Panc1 (cell line): ENCODE results near the gene MYLK. TPM values are rescaled to one million over a fixed set of nuclear protein-coding genes. Genes with fewer than 3 reads are reported as not detected.

ENCODE experiments used
- ATAC-seq: fragments of 200-7000 bp; cut with Tn5 transposase; 2 replicates; pipeline ENCODE4 v1.9.1; 2020; ENCODE audit warnings: mild to moderate bottlenecking, moderate library complexity
- BruUV-seq: library from RNA; stranded (reverse); fragments of 400-500 nt; replicated peaks from 2 replicates; lab custom pipeline; 2021; lab: Mats Ljungman, UMichigan
- CTCF ChIA-PET: fragments of 300-600 bp; sonication (Branson Sonifier 250); formaldehyde crosslinking; loops from one replicate; lab custom pipeline; 2022; ENCODE audit warnings: antibody characterized with exemption; lab: Charles Lee
- POLR2A ChIA-PET: fragments of 300-600 bp; sonication (Branson Sonifier 250); formaldehyde crosslinking; loops from one replicate; lab custom pipeline; 2022; ENCODE audit warnings: antibody characterized with exemption; lab: Charles Lee
- DNase-seq: peaks from one replicate; pipeline ENCODE4 v3.0.0-alpha.2; 2010; ENCODE audit warnings: low read depth, low spot score
- H3K27ac ChIP-seq: 2 replicates; pipeline ENCODE4 v1.5.1; 2011; ENCODE audit warnings: mild to moderate bottlenecking, low read length, inconsistent platforms
- H3K27me3 ChIP-seq: fragments of 200-500 bp; sonication (Bioruptor generic); 2 replicates; pipeline ENCODE4 v1.6.0; 2014; ENCODE audit warnings: low read length, inconsistent platforms; ENCODE audit not compliant: control insufficient read depth, insufficient read depth
- H3K36me3 ChIP-seq: fragments of 200-500 bp; sonication (Bioruptor generic); 2 replicates; pipeline ENCODE4 v1.5.1; 2014; ENCODE audit warnings: inconsistent platforms, mild to moderate bottlenecking, low read length, moderate library complexity; ENCODE audit not compliant: control insufficient read depth, insufficient read depth
- H3K4me1 ChIP-seq: 2 replicates; pipeline ENCODE4 v1.5.1; 2011; ENCODE audit warnings: inconsistent platforms, mild to moderate bottlenecking, low read length, moderate library complexity; ENCODE audit not compliant: control insufficient read depth, insufficient read depth
- H3K4me3 ChIP-seq, 2 experiments: 2 replicates each; pipeline ENCODE4 v1.5.1; 2011 to 2012; ENCODE audit warnings: low read depth in 2 of 2, low read length in 2 of 2, mild to moderate bottlenecking in 2 of 2, inconsistent platforms in 1 of 2, moderate library complexity in 1 of 2
- H3K9me3 ChIP-seq: fragments of 200-500 bp; sonication (Bioruptor generic); 2 replicates; pipeline ENCODE4 v1.5.1; 2014; ENCODE audit warnings: low read depth, mild to moderate bottlenecking, inconsistent platforms, low read length, moderate library complexity; ENCODE audit not compliant: control insufficient read depth, insufficient read depth
- POLR2AphosphoS5 ChIP-seq: IDR thresholded peaks from 2 replicates; pipeline ENCODE4 v1.6.1; 2012; ENCODE audit warnings: mild to moderate bottlenecking, low read depth, low read length, moderate library complexity
- REST ChIP-seq, 2 experiments: IDR thresholded peaks; 2 replicates each; pipeline ENCODE4 v1.6.1; 2011 to 2012; ENCODE audit warnings: low read depth in 2 of 2, control low read depth in 1 of 2, low read length in 1 of 2, mild to moderate bottlenecking in 1 of 2, moderate library complexity in 1 of 2; ENCODE audit not compliant: insufficient read depth in 1 of 2
- SIN3A ChIP-seq: IDR thresholded peaks from 2 replicates; pipeline ENCODE4 v1.6.1; 2012; ENCODE audit warnings: low read depth, mild to moderate bottlenecking, low read length, moderate library complexity, borderline replicate concordance; ENCODE audit not compliant: insufficient read depth
- TCF7L2 ChIP-seq: IDR thresholded peaks from 2 replicates; pipeline ENCODE4 v1.6.1; 2011; ENCODE audit warnings: mild to moderate bottlenecking, low read depth, low read length, inconsistent platforms
- in situ Hi-C: cut with HindIII; loops from 2 replicates; pipeline ENCODE4 v1.10.0; 2016; ENCODE audit warnings: low sequenced_read_pairs, low pct_unique_long_range_greater_than_20kb
- intact Hi-C: fragments of 100-400 bp; cut with micrococcal nuclease; formaldehyde crosslinking; loops from one replicate; pipeline ENCODE4 v1.10.0; 2022; ENCODE audit not compliant: unreplicated experiment
- total RNA-seq: library from RNA; stranded (reverse); gene quantifications from one replicate; pipeline ENCODE4 v1.2.1, GENCODE V29; 2021; ENCODE audit not compliant: unreplicated experiment
- TF ChIP-seq, protein P1 (sequence below): fragments of 450-650 bp; IDR thresholded peaks from 2 replicates; pipeline ENCODE4 v1.5.1; 2017; ENCODE audit warnings: mild to moderate bottlenecking

MYLK gene
- total RNA-seq, 1 experiment from 2014 or later: 29.7 TPM

- Histone ChIP-seq H3K27ac (no peak overlapping the region), H3K4me3 (no peak overlapping the region), H3K36me3 (no peaks in the 10 kb centered on the region), H3K4me1 (no peaks in the 10 kb centered on the region), H3K9me3 (no peaks in the 10 kb centered on the region), H3K27me3 (no peaks in the 10 kb centered on the region)
- DNase-seq: no peak
- intact Hi-C loops: no loop called here
- ATAC-seq: no peak
- CTCF ChIA-PET: no interaction called here
- no TSS peak for BruUV-seq
- in situ Hi-C loops: no loop called here
- TF ChIP-seq TCF7L2: no peak
- no peak for TF ChIP-seq REST (IDR thresholded peaks at IDR 0.05; ENCODE audit: insufficient read depth in 1 of 2, low read depth in 2 of 2, low read length in 1 of 2)
- no peak for TF ChIP-seq POLR2AphosphoS5
- no peak for TF ChIP-seq SIN3A
- TF ChIP-seq, protein P1, sequence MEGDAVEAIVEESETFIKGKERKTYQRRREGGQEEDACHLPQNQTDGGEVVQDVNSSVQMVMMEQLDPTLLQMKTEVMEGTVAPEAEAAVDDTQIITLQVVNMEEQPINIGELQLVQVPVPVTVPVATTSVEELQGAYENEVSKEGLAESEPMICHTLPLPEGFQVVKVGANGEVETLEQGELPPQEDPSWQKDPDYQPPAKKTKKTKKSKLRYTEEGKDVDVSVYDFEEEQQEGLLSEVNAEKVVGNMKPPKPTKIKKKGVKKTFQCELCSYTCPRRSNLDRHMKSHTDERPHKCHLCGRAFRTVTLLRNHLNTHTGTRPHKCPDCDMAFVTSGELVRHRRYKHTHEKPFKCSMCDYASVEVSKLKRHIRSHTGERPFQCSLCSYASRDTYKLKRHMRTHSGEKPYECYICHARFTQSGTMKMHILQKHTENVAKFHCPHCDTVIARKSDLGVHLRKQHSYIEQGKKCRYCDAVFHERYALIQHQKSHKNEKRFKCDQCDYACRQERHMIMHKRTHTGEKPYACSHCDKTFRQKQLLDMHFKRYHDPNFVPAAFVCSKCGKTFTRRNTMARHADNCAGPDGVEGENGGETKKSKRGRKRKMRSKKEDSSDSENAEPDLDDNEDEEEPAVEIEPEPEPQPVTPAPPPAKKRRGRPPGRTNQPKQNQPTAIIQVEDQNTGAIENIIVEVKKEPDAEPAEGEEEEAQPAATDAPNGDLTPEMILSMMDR: no peak
- POLR2A ChIA-PET: no interaction called here
Measured at GRCh38 chr3:123792473-123793201, 91.5 kb downstream of the MYLK start.

DNA sequence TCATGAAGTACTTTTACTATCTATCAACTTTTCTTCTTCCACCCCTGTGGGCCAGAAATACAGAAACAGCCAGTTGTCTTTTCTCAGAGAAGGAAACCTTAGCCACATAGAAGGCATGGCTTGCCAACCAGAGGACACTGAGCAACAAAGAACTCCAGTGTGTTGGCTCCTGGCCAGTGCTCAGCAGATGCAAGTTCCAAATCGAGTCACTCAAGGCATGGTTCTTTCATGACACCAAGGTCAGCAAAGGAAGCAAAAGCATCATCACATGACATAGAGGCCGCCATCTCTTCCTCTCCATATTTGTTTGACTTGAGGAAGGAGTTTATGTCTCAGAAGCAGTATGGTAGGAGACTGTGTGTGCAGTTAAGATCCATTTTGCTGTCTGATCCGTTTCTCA, 92.2 kb downstream of the MYLK start:
- Histone ChIP-seq H3K4me1 (no peaks in the 10 kb centered on the region), H3K27me3 (no peaks in the 10 kb centered on the region), H3K9me3 (no peaks in the 10 kb centered on the region), H3K36me3 (no peaks in the 10 kb centered on the region), H3K27ac (no peak overlapping the region), H3K4me3 (no peak overlapping the region)
- TSS peak; percentile 33 for BruUV-seq
- intact Hi-C loops (no loop called here), in situ Hi-C loops (no loop called here)
- ATAC-seq (no peak), DNase-seq (no peak)
- ChIA-PET POLR2A (no interaction called here), CTCF (no interaction called here)
- no peak for TF ChIP-seq REST (IDR thresholded peaks at IDR 0.05; ENCODE audit: insufficient read depth in 1 of 2, low read depth in 2 of 2, low read length in 1 of 2)
- TF ChIP-seq, protein P1: no peak
- TF ChIP-seq TCF7L2: no peak
- TF ChIP-seq SIN3A: no peak
- TF ChIP-seq POLR2AphosphoS5: no peak
